Erythroblast (primary cell): ENCODE measurements around the gene MMP13.

ENCODE experiments used
- GATA1 ChIP-seq: IDR thresholded peaks from 2 replicates; pipeline ENCODE4 v1.6.1; 2011; ENCODE audit warnings: low read depth, mild to moderate bottlenecking, control low read depth, low read length, moderate library complexity
- POLR2A ChIP-seq: IDR thresholded peaks from 2 replicates; pipeline ENCODE4 v1.6.1; 2011; ENCODE audit warnings: mild to moderate bottlenecking, low read length

DNA sequence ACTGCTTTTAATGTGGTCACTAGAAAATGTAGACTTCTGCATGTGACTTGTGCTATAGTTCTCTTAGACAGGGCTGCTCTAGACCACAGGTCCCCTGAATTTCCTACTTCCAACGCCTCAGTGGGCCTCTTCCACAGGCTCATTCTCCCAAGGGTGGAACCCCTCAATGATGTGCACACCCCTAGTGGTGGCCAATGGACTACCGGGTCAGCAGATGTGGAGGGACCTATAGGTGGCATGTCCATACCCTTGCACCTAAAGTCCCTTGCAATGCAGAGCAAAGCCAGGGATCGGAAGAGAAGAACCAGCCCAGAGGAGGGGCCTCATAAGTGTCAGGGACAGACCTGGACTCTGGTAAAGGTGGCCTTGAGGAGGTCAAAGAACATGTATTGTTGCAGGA, 20.0 kb downstream of the MMP13 start:
- no peak for TF ChIP-seq POLR2A
- no peak for TF ChIP-seq GATA1
